GM19240 (cell line): Measurements from ENCODE around the gene IREB2.
A peak's percentile ranks its signal among the peaks of the same experiment; 100 is the strongest.
"Not testable (repeated sequence)": the region's sequence is repeated elsewhere in the genome, so short reads cannot be mapped to it uniquely, and the experiment has no call there.

ENCODE experiments used
- DNase-seq: peaks from one replicate; pipeline ENCODE4 v3.0.0; 2011; ENCODE audit warnings: low spot score; ENCODE audit not compliant: insufficient read length

IREB2 gene

DNA sequence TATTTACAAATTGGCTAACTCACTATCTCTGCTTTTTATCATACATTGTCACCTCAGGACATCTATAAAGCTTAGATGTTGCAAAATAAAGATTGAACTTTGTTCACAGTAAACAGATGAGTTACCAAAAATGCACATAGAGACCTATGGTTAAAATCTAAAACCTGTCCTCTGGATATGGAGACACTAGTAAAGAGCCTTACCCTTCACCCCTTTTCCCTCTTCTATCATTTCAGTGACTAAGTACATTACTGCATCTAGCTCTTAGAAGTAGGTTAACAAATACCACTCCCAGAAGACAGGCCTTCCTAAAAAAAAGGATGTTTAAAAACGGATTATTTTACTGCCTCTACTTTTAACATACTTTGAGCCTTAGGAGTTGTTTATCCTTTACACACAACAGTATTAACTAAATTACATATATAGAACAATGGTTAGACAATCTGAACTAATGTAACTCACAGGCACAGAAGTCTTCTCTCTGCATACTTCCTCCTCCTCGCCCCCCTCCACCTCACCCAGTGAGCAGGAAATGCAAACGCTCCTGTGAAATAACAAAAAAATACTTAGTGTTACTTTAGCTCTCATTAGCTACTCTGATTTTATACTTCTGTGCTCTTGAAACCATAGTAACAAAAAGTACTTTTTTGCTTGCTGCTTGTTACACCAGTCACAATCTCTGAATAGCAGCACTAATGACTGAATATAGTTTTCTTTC, 23.3 kb downstream of the IREB2 start:
- no peak for DNase-seq

DNA sequence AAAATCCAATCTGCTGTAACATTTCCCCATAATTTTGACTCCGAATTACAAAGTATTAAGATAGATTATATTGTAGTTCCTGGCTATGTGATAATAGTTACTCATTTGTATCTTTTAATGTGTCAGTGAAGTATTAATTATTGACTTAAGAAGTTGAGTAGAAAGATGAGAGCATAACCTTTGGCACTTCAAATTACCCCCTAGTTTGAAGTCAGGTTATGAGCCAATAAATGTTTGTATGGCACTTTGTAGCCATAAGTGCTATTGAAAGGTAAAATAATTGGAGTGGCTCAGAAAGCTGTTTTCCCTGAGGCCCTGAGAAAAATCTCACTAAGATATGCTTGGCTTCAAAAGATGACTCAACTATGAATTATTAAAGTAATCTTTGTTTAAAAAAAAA, 31.0 kb downstream of the IREB2 start:
- DNase-seq: no peak

DNA sequence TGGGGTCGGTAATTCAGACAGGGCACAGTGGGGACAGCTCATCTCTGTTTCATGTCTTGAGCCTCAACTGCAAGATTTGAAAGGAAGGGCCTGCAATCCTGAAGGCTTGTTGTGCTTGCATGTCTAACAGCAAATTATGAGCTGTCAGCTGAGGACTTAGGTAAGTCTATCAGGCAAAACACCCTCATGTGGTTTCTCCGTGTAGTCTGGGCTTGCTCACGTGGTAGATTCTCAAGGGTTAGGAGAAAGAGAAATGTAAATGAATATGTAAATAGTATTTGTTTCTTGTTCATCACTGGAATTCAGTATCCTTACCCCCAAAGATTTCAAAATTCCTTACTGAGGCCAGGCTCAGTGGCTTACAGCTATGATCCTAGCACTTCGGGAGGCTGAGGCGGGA, 39.3 kb downstream of the IREB2 start:
- DNase-seq: no peak

DNA sequence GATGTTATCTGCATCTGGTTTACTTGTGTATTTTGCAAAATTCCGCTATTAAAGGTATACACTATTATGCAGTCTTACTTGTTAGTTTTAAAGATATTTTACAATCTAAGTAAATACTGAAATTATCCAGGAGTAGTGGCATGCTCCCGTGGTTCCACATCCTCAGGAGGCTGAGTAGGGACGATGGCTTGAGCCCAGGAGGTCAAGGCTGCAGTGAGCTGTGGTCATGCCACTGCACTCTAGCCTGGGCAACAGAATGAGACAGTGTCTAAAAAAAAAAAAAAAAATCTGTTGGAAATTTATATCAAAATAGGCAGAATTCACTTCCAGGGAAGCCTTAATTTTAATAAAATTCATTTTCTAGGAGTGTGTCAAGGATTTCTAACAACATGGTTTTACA, 41.6 kb downstream of the IREB2 start:
- DNase-seq: no peak

DNA sequence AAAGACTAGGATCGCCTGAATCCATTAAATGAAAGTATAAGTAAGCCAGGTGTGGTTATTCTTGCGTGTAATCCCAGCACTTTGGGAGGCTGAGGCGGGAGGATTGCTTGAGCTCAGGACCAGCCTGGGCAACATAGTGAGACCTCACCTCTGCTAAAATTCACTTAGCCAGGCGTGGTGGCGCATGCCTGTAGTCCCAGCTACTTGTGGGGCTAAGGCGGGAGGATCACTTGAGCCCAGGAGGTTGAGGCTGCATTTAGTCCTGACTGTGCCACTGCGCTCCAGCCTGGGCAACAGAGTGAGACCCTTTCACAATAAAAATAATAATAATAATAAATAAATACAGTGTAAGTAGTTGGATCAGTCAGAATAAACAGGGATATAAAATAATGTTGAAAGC, 43.9 kb downstream of the IREB2 start:
- DNase-seq: no peak

DNA sequence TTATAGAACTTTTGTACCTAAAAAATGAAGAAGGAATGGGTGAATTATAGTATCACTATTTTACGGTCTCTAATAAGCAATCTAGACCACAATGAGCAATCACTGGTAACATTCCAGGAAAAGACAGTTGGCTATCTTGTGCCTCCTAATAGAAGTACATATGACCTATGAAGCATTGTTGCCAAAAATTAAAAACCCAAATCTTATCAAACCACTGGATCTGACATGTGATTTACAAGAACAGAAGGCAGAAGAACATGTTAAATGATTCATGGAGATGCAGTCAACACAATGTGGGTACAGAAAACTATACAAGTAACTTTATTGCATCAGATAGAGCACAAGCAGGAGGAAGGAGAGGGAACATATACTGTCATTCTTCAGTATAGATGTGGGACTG, 54.9 kb downstream of the IREB2 start:
- DNase-seq: no peak

DNA sequence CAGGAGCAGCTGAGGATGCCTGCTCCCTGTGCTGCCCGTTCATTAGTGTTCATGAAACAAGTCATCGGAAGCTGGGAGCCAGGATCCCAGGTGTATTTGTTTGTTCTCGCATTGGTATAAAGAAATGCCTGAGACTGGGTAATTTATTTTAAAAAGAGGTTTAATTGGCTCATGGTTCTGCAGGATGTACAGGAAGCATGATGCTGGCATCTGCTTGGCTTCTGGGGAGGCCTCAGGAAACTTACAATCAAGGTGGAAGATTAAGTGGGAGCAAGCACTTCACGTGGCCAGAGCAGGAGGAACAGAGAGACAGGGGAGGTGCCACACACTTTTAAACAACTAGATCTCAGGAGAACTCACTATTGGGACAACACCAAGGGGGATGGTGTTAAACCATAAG, 63.8 kb downstream of the IREB2 start:
- DNase-seq: no peak

DNA sequence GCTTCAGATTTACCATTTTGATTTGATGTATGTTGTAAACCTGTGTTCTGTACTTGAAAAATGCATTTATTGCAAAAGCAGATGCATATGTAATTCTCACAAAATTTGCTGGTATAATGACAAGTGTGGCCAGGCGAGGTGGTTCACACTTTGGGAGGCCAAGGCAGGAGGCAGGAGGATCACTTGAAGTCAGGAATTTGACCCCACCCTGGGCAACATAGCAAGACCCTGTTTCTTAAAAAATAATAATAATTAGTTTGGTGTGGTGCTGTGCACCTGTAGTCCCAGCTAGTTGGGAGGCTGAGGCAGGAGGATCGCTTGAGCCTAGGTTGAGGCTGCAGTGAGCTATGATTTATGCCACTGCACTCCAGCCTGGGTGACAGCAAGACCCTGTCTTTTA, 64.6 kb downstream of the IREB2 start:
- no peak for DNase-seq

DNA sequence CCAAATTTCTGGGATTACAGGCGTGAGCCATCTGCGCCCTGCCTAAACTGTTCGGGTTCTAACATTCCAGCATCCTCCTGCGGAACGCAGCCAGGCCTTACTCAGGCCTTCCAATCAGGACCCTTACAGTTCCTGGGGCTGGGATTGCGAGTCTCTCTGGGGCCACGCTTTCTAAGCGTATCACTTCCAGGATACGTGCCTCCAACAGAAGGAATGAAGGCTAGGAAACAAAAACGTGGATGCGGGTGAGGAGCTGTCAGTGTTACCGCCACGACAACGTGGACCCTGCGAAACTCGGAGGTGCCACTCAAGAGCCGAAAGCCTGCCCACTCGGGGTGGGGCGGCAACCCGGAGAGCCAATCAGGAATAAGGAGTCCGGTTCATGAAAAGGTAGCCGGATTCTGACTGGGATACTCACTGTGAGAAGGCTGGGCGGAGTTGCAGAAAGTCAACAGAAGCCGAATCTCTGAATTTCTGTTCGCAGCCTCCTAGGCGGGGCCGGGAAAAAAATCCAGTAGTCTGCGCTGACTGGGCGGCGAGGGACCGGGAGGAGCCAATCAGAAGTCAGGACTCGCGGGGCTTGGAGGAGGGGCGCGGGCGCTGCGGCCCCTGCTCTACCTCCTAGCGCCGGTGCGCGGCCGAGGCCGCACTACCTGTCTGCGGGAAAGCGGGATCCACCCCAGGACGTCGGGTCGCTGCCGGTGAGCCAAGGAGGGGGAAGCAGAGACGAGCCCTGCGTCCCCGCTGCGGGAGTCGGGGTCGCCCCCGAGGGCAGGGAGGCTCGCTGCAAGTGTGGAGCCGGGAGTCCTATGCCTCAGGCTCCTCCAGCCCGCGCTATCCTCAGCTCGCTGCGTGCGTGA, 69.2 kb downstream of the IREB2 start, which contains the start of gene HYKK:
TSS of gene HYKK (plus strand) at position 607 of the 860 bp plus-strand sequence. CDS start 5,512 bp downstream, outside the sequence.
- peak; percentile 72 for DNase-seq

DNA sequence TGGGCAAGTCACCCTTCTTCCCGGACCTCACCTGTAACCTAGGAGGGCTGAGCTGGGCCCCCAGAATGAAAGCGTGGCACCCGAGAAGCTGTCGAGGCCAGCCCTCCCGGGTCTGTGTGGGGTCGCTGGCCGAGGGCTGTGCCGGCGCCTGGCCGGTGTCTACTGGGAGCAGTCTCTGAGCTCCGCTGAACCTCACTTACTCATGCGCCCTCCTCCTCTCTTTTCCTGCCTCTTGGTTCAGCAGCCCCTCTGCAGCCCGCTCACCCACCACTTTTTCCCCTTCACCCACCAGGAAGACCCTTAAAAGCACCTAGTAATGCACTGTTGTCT, 69.8 kb downstream of the IREB2 start:
- no peak for DNase-seq

DNA sequence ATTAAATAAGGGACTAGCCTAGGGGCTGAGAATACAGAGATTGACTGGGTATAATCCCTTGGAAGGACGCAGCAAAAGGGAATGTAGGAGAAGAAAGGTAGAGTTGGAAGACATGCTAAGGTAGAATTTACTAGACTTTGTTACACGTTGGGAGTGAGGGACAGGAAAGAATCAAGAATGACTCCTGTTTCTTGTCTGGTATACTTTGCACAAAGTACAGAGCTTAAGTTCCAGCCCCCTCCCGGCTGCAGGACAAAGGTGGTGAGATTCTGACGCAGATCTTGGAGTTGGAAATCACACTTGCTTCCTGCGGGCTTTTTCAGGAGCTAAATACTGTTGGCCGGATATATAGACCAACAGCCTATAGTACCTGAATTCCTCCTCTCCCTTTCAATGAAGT, 70.3 kb downstream of the IREB2 start:
- no peak for DNase-seq

DNA sequence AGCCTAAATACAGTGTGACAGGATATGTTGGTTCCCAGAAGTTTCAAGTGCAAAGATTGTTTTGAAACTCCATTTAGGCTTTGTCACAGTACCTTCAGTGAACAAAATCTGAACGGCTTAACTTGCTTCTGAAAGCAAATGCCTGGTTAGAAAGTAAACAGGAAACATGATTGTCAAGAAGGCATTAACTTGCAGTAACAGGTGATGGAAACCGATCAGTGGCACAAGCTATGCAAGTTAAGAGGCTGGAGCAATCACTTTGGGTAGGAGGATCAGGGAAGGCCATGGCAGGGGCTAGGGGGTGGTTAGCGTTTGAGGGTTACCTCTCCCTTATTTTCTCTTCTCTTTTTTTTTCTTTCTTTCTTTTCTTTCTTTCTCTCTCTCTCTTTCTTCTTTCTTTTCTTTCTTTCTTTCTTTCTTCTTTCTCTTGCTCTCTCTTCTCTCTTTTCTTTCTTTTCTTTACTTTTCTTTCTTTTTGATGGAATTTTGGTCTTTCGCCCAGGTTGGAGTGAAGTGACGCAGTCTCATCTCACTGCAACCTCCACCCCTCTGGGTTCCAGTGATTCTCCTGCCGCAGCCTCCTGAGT, 71.8 kb downstream of the IREB2 start:
- DNase-seq: no peak

DNA sequence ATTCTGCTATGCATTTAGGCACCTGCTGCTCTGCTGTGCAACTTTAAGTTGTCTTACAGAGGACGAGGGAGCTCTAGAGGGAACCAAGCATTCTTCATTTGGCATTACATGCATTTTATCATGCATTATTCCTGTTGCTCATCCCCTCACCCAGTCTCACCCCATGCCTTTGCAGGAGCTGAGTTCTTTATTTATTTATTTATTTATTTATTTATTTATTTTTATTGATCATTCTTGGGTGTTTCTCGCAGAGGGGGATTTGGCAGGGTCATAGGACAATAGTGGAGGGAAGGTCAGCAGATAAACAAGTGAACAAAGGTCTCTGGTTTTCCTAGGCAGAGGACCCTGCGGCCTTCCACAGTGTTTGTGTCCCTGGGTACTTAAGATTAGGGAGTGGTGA, 82.0 kb downstream of the IREB2 start:
- DNase-seq: not testable (repeated sequence)

DNA sequence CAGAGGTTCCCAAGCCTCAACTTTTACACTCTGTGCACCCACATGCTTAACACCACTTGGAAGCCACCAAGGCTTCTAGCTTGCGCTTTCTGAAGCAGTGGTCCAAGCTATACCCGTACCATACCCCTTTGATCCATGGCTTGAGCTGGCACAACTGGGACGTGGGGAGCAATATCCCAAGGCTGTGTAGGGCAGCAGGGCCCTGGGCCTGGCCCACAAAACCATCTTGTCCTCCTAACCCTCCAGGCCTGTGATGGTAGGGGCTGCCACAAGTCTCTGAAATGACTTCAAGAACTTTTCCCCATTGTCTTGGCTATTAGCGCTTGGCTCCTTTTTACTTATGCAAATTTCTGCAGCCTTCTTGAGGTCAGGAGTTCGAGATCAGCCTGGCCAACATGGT, 86.2 kb downstream of the IREB2 start:
- no peak for DNase-seq

DNA sequence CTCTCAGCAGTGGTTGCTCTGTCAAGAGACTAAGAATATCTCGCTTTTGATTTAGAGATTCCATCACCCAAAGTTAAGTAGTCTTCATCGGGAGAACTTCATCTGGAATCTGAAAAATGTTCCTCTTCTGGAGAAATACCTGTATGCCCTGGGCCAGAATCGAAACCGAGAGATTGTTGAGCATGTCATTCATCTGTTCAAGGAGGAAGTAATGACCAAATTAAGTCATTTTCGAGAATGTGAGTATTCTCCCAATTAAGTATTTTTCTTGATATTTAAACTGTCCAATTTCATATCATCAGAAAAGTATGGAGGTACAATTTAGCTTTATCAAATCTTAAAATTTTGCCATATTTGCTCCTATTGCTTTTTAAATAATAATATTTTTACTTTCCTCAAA, 89.3 kb downstream of the IREB2 start:
- no peak for DNase-seq

DNA sequence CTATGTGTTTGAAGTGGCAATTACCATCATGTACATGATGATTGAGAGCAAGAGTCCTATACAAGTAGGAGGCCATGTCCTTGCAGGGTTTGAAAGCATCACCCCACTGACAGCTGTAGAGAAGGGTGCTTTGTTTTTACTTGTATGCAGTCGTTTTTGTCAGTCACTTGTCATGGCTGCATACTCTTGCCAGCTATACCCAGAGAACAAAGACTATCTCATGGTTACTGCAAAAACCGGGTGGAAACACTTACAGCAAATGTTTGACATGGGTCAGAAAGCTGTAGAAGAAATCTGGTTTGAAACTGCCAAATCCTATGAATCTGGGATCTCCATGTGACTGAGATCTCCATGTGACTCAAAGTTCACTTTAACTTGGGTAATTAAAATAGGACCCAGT, 95.3 kb downstream of the IREB2 start:
- no peak for DNase-seq

DNA sequence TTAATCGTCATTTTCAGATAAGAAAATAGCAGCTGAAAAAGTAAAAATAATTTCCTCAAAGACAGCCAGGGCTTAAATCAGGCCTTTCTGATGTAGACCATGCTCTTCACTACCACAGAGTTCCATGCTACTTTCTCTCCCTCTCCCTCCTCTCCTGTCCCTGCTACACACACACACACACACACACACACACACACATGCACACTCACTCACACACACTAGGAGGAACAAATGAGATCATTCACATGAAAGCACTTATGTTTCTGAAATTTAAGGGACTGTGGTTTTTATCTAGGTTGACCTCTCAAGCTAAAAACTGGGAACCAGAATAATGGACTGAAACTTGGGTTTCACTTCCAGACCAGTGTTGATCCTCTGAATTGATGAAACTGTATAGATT, 98.1 kb downstream of the IREB2 start:
- no peak for DNase-seq

DNA sequence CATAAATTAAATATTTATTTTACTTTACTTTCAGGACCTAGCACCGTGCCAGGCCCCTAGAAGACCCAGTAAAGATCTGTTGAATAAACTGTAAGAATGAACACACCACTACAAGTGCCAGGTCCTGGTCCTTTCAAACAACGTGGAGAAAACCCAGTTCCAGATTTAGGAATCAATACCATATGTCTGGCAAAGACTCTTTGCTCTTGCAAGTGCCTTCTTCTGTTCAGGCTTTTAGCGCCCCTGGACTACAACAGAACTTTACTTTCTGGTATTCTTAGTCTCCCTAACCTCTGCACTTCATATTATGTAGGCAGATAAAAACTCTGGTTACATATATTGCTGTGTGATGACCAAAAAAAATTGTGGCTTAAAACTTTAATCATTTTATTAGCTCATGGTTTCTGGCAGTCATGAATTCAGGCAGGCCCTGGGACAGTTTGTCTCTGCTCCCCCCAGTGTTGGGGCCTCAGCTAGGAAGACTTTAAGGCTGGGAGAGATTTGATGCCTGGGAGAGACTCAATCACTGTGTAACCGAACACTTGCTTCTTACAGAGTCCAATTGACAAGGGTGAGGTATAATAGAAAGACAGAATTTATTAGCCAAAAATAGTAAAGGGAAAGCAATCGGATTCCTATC, 99.4 kb downstream of the IREB2 start:
- no peak for DNase-seq

DNA sequence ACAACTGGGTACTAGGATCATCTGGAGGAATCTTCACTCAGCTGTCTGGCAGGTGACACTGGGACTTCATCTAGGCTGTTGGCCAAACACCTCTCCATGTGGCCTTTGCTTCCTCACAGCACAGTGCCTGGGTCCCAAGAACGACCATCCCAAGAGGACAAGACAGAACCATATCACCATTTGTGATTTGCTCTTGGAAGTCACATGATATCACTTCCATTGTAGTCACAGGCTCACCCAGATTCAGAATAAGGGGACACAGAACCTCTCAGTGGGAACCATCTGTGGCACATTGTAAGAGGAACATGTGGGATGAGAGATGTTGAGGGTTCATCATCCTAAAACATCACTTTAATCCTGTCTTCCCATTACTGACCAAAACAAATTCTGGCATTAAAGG, 100.3 kb downstream of the IREB2 start:
- DNase-seq: no peak

DNA sequence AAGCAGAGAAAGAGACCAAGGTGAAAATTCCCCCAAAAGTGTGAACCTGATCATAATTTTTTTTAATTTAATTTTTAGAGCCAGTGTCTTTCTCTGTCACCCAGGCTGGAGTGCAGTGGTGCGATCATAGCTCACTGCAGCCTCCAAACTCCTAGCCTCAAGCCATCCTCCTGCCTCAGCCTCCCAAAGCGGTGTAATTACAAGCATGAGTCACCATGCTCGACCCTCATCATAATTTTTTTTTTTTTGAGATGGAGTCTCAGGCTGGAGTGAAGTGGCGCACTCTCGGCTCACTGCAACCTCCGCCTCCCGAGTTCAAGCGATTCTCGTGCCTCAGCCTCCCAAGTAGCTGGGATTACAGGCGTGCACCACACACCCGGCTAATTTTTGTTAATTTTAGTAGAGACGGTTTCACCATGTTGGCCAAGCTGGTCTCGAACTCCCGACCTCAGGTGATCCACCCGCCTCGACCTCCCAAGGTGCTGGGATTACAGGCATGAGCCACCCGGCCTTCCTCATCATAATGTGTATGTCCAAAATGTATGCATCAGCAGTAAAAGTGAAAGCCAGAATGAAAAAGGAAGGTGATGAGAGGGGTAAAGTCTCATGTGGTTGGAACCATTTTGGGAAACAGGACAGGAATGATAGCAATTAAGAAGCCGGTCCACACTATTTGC, 101.6 kb downstream of the IREB2 start:
- DNase-seq: not testable (repeated sequence)

DNA sequence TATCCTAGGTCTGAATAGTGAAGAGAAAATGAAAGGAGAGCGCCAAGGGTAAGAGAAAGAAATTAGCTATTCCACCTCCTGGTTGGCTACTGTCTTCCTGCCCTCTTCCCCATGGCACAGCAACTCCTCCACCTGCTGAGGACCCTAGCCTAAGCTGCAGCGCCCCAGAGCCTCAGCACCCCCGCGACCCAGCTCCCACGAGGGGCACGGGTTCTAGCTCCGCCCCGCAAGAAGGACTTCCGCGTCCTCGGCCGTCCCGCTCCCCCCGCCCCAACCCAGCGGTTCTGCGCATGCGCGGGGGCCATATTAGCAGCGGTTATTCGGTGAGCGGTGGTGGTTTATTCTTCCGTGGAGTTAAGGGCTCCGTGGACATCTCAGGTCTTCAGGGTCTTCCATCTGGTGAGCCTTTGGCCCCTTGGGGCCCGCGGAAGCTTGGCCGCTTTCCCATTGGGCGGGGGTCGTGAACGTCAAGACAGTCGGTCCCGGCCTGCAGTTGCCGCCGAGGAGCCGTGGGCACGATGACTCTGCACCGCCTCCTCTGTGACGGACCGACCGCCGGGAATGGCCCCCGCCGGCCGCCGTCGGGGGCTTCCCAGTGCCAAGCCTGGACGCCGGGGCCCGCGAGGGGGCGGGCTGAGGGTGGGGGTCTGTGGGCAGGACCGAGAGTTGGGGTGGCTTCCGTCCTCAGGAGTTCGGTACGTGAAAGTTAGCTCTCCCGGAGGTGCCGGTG, 102.3 kb downstream of the IREB2 start, which contains the start of gene PSMA4:
TSS of gene PSMA4 (plus strand) at position 304 of the 730 bp plus-strand sequence. CDS start 1,484 bp downstream, outside the sequence.
- DNase-seq: peak; percentile 78
